Neural progenitor cell (in vitro differentiated cells): ENCODE measurements around the gene URAD. TPM values are rescaled to one million over a fixed set of nuclear protein-coding genes. Genes with fewer than 3 reads are reported as not detected.

Experiments
- DNase-seq: peaks from one replicate; pipeline ENCODE4 v3.0.0-alpha.2; 2016; ENCODE audit warnings: low spot score
- H2AFZ ChIP-seq: fragments of 200-600 bp; sonication (generic); replicated peaks from 2 replicates; pipeline ENCODE4 v1.6.1; 2016; ENCODE audit warnings: antibody characterized with exemption
- H3F3A ChIP-seq: fragments of 200-600 bp; sonication (generic); 2 replicates; pipeline ENCODE4 v1.6.1; 2016; ENCODE audit warnings: antibody characterized with exemption, low read depth
- H3K27ac ChIP-seq: fragments of 200-600 bp; sonication (generic); 2 replicates; pipeline ENCODE4 v1.5.1; 2016; ENCODE audit warnings: mild to moderate bottlenecking
- H3K27me3 ChIP-seq: fragments of 200-600 bp; sonication (generic); 2 replicates; pipeline ENCODE4 v1.6.1; 2016; ENCODE audit warnings: mild to moderate bottlenecking, moderate library complexity
- H3K36me3 ChIP-seq: fragments of 200-600 bp; sonication (generic); 2 replicates; pipeline ENCODE4 v1.5.1; 2016
- H3K4me1 ChIP-seq: fragments of 200-600 bp; sonication (generic); 2 replicates; pipeline ENCODE4 v1.6.1; 2016; ENCODE audit warnings: mixed run types
- H3K4me2 ChIP-seq: fragments of 200-600 bp; sonication (generic); 2 replicates; pipeline ENCODE4 v1.6.1; 2016
- H3K4me3 ChIP-seq: fragments of 200-600 bp; sonication (generic); 2 replicates; pipeline ENCODE4 v1.5.1; 2016
- H3K79me2 ChIP-seq: fragments of 200-600 bp; sonication (generic); 2 replicates; pipeline ENCODE4 v1.6.1; 2016; ENCODE audit warnings: low read depth
- H3K9ac ChIP-seq: fragments of 200-600 bp; sonication (generic); 2 replicates; pipeline ENCODE4 v1.6.1; 2016
- H3K9me3 ChIP-seq: fragments of 200-600 bp; sonication (generic); 2 replicates; pipeline ENCODE4 v1.5.1; 2016; ENCODE audit warnings: low read depth
- H4K20me1 ChIP-seq: fragments of 200-600 bp; sonication (generic); 2 replicates; pipeline ENCODE4 v1.6.1; 2016; ENCODE audit warnings: low read depth
- H3K27ac Mint-ChIP-seq: 3 replicates; pipeline ENCODE4 v1.8.0; 2021; ENCODE audit warnings: mixed read lengths
- H3K27me3 Mint-ChIP-seq: 2 replicates; pipeline ENCODE4 v1.8.0; 2022; ENCODE audit warnings: low read depth, mild to moderate bottlenecking, inconsistent platforms, moderate library complexity, mixed read lengths; ENCODE audit not compliant: insufficient read depth
- H3K36me3 Mint-ChIP-seq: 3 replicates; pipeline ENCODE4 v1.8.0; 2021; ENCODE audit warnings: mixed read lengths
- H3K4me1 Mint-ChIP-seq: 3 replicates; pipeline ENCODE4 v1.8.0; 2021; ENCODE audit warnings: mixed read lengths
- H3K4me3 Mint-ChIP-seq: 3 replicates; pipeline ENCODE4 v1.8.0; 2021; ENCODE audit warnings: mild to moderate bottlenecking, moderate library complexity, mixed read lengths
- H3K9me3 Mint-ChIP-seq: 3 replicates; pipeline ENCODE4 v1.8.0; 2020; ENCODE audit warnings: mixed read lengths
- CTCF ChIP-seq: fragments of 200-600 bp; sonication (generic); IDR thresholded peaks from 2 replicates; pipeline ENCODE4 v1.5.1; 2017; ENCODE audit warnings: antibody characterized with exemption, mild to moderate bottlenecking
- EZH2 ChIP-seq: fragments of 200-600 bp; sonication (generic); IDR thresholded peaks from 2 replicates; pipeline ENCODE4 v1.6.1; 2017; ENCODE audit warnings: antibody characterized with exemption, mild to moderate bottlenecking, moderate library complexity
- EZH2phosphoT487 ChIP-seq: fragments of 200-600 bp; sonication (generic); IDR thresholded peaks from 2 replicates; pipeline ENCODE4 v1.6.1; 2017; ENCODE audit warnings: antibody characterized with exemption
- total RNA-seq: library from RNA; depleted of rRNA; stranded (reverse); fragments of >200 nt; gene quantifications from 2 replicates; pipeline ENCODE4 v1.2.3, GENCODE V29; 2015; ENCODE audit warnings: low replicate concordance

The URAD gene
- total RNA-seq, 1 donor from 2014 or later = not detected

- Histone ChIP-seq H2AFZ (no peak overlapping the region), H4K20me1 (peaks cover 89% of the 10 kb centered on the region), H3K4me1 (no peaks in the 10 kb centered on the region), H3K27ac (no peak overlapping the region), H3K36me3 (no peaks in the 10 kb centered on the region), H3F3A (peaks cover 29% of the 10 kb centered on the region), H3K9me3 (no peaks in the 10 kb centered on the region), H3K79me2 (no peaks in the 10 kb centered on the region), H3K4me2 (no peak overlapping the region), H3K4me3 (no peak overlapping the region), H3K9ac (no peak overlapping the region), H3K27me3 (peaks cover 100% of the 10 kb centered on the region)
- TF ChIP-seq EZH2phosphoT487 = no peak
- no peak for TF ChIP-seq EZH2
- TF ChIP-seq CTCF = no peak
- Mint-ChIP-seq H3K27me3 (peaks cover 83% of the 10 kb centered on the region), H3K36me3 (no peaks in the 10 kb centered on the region), H3K4me3 (no peak overlapping the region), H3K9me3 (no peaks in the 10 kb centered on the region), H3K4me1 (peaks cover 2% of the 10 kb centered on the region), H3K27ac (no peak overlapping the region)
- no peak for DNase-seq
These were observed 8.7 kb downstream of the URAD start for GRCh38 chr13:27979765-27980279.

- peaks cover 29% of the 10 kb centered on the region for H3F3A ChIP-seq
- no peaks in the 10 kb centered on the region for H3K79me2 ChIP-seq
- peak; percentile 44 for DNase-seq
- H3K36me3 ChIP-seq = no peaks in the 10 kb centered on the region
- no peak overlapping the region for H3K9ac ChIP-seq
- H3K9me3 ChIP-seq = no peaks in the 10 kb centered on the region
- Mint-ChIP-seq H3K9me3 (peaks cover 3% of the 10 kb centered on the region), H3K27me3 (peaks cover 88% of the 10 kb centered on the region), H3K36me3 (no peaks in the 10 kb centered on the region), H3K27ac (no peak overlapping the region), H3K4me3 (no peak overlapping the region), H3K4me1 (peaks cover 2% of the 10 kb centered on the region)
- no peak for TF ChIP-seq CTCF
- TF ChIP-seq EZH2phosphoT487 = peak; percentile 79
- TF ChIP-seq EZH2 = peak; percentile 36
- H3K4me3 ChIP-seq = peak overlapping the region; percentile 26
- H2AFZ ChIP-seq = no peak overlapping the region
- H3K27me3 ChIP-seq = peaks cover 100% of the 10 kb centered on the region
- H3K4me2 ChIP-seq = peak overlapping the region; percentile 53
- H3K27ac ChIP-seq = no peak overlapping the region
- peaks cover 96% of the 10 kb centered on the region for H4K20me1 ChIP-seq
- H3K4me1 ChIP-seq = no peaks in the 10 kb centered on the region
These were observed 9.4 kb downstream of the URAD start for GRCh38 chr13:27979001-27979643.

- Histone ChIP-seq H3K27me3 (peaks cover 100% of the 10 kb centered on the region), H3K9me3 (no peaks in the 10 kb centered on the region), H3K4me1 (peaks cover 6% of the 10 kb centered on the region), H3K9ac (no peak overlapping the region), H2AFZ (no peak overlapping the region), H3K4me3 (peak overlapping the region; percentile 26), H3F3A (peaks cover 30% of the 10 kb centered on the region), H3K27ac (no peak overlapping the region), H3K4me2 (peak overlapping the region; percentile 53), H4K20me1 (peaks cover 96% of the 10 kb centered on the region), H3K36me3 (no peaks in the 10 kb centered on the region), H3K79me2 (no peaks in the 10 kb centered on the region)
- H3K27ac Mint-ChIP-seq = no peak overlapping the region
- peak overlapping the region; percentile 11 for H3K4me3 Mint-ChIP-seq
- H3K4me1 Mint-ChIP-seq = peaks cover 2% of the 10 kb centered on the region
- H3K27me3 Mint-ChIP-seq = peaks cover 88% of the 10 kb centered on the region
- H3K9me3 Mint-ChIP-seq = peaks cover 3% of the 10 kb centered on the region
- H3K36me3 Mint-ChIP-seq = no peaks in the 10 kb centered on the region
- peak; percentile 61 for DNase-seq
- no peak for TF ChIP-seq EZH2
- TF ChIP-seq EZH2phosphoT487 = no peak
- no peak for TF ChIP-seq CTCF
These were observed 10.1 kb downstream of the URAD start for GRCh38 chr13:27978301-27978968.
